ENCODE data around the gene SEPTIN10.

Gene SEPTIN10

GRCh38 chr2:109594246-109594885 lies 19.4 kb downstream of the SEPTIN10 start (continued):
- TF ChIP-seq CSRNP3 (CRISPR knock-in tag; IDR thresholded peaks at IDR 0.05) = no peak

- TF ChIP-seq BACH2 (CRISPR knock-in tag; IDR thresholded peaks at IDR 0.05; ENCODE audit: borderline replicate concordance) (no peak), CSDC2 (CRISPR knock-in tag; IDR thresholded peaks at IDR 0.05) (no peak), PATZ1 (CRISPR knock-in tag; IDR thresholded peaks at IDR 0.05; ENCODE audit: borderline replicate concordance) (no peak), PPARA (CRISPR knock-in tag; IDR thresholded peaks at IDR 0.05; ENCODE audit: borderline replicate concordance) (no peak), GLIS3 (CRISPR knock-in tag; IDR thresholded peaks at IDR 0.05) (no peak), ZC3H10 (CRISPR knock-in tag; IDR thresholded peaks at IDR 0.05) (no peak), CSRNP3 (CRISPR knock-in tag; IDR thresholded peaks at IDR 0.05) (no peak), TSHZ2 (CRISPR knock-in tag; IDR thresholded peaks at IDR 0.05) (no peak), ZNF70 (CRISPR knock-in tag; IDR thresholded peaks at IDR 0.05) (no peak), ESRRG (CRISPR knock-in tag; IDR thresholded peaks at IDR 0.05) (no peak), ZFP3 (CRISPR knock-in tag; IDR thresholded peaks at IDR 0.05) (no peak), ZNF565 (CRISPR knock-in tag; conservative IDR thresholded peaks at IDR 0.05; ENCODE audit: low read depth) (no peak)
Observed at GRCh38 chr2:109592905-109593304, 20.9 kb downstream of the SEPTIN10 start.

GRCh38 chr2:109591206-109591605 lies 22.6 kb downstream of the SEPTIN10 start:
- no peak for ATAC-seq
- TF ChIP-seq CSDC2 (CRISPR knock-in tag; IDR thresholded peaks at IDR 0.05) = no peak
- no peak for TF ChIP-seq CREB5 (CRISPR knock-in tag; IDR thresholded peaks at IDR 0.05; ENCODE audit: low read depth)
- TF ChIP-seq POU6F1 (CRISPR knock-in tag; IDR thresholded peaks at IDR 0.05; ENCODE audit: borderline replicate concordance, low read depth) = no peak
- no peak for TF ChIP-seq TCF4 (CRISPR knock-in tag; IDR thresholded peaks at IDR 0.05; ENCODE audit: borderline replicate concordance)
- no peak for TF ChIP-seq CSRNP3 (CRISPR knock-in tag; IDR thresholded peaks at IDR 0.05)
- no peak for TF ChIP-seq ZFP30 (CRISPR knock-in tag; IDR thresholded peaks at IDR 0.05)
- no peak for TF ChIP-seq ZNF70 (CRISPR knock-in tag; IDR thresholded peaks at IDR 0.05)
- TF ChIP-seq PPARA (CRISPR knock-in tag; IDR thresholded peaks at IDR 0.05; ENCODE audit: borderline replicate concordance) = no peak
- no peak for TF ChIP-seq SNAI2 (CRISPR knock-in tag; IDR thresholded peaks at IDR 0.05)
- TF ChIP-seq TSHZ2 (CRISPR knock-in tag; IDR thresholded peaks at IDR 0.05) = no peak
- TF ChIP-seq ISL1 (CRISPR knock-in tag; IDR thresholded peaks at IDR 0.05) = no peak
- no peak for TF ChIP-seq PATZ1 (CRISPR knock-in tag; IDR thresholded peaks at IDR 0.05; ENCODE audit: borderline replicate concordance)
- TF ChIP-seq OSR1 (CRISPR knock-in tag; IDR thresholded peaks at IDR 0.05) = no peak
- TF ChIP-seq ESRRG (CRISPR knock-in tag; IDR thresholded peaks at IDR 0.05) = no peak
- TF ChIP-seq ZC3H10 (CRISPR knock-in tag; IDR thresholded peaks at IDR 0.05) = no peak

More at GRCh38 chr2:109592905-109593304, 20.9 kb downstream of the SEPTIN10 start:
- ATAC-seq = no peak
